C4-2B (cell line): ENCODE results near the gene FHL5.

ENCODE experiments used
- H3K27ac ChIP-seq: fragments of 450-650 bp; 2 replicates; pipeline ENCODE4 v1.5.1; 2017
- ZFX ChIP-seq: fragments of 450-650 bp; IDR thresholded peaks from 2 replicates; pipeline ENCODE4 v1.6.1; 2017
- TF ChIP-seq, protein P1 (sequence below): fragments of 450-650 bp; conservative IDR thresholded peaks from 2 replicates; pipeline ENCODE4 v1.5.1; 2017; ENCODE audit warnings: mild to moderate bottlenecking

The FHL5 gene, protein sequence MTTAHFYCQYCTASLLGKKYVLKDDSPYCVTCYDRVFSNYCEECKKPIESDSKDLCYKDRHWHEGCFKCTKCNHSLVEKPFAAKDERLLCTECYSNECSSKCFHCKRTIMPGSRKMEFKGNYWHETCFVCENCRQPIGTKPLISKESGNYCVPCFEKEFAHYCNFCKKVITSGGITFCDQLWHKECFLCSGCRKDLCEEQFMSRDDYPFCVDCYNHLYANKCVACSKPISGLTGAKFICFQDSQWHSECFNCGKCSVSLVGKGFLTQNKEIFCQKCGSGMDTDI

DNA sequence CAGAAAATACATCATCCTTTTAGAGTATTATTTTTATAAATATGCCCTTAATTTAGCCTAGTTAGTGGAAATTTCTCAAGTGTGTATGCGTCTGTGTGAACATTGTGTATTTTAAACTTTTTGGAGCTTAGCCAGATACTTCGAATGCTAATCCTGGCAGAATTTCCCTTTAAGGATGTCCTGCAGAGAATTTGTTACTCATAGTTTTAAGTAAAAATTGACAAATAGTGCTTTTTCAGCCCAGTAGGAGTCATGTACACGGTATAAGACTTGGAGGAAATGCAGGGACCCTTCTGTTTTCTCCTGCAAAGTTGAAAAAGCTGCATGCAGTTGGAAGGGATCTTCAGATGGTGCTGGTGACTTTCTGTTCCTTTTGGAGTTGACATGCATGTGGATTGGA, at the start of gene FHL5:
Gene FHL5 (plus strand): TSS at position 243 of the 400 bp plus-strand sequence. CDS start 40,486 bp downstream, outside the sequence.
- TF ChIP-seq, protein P1, sequence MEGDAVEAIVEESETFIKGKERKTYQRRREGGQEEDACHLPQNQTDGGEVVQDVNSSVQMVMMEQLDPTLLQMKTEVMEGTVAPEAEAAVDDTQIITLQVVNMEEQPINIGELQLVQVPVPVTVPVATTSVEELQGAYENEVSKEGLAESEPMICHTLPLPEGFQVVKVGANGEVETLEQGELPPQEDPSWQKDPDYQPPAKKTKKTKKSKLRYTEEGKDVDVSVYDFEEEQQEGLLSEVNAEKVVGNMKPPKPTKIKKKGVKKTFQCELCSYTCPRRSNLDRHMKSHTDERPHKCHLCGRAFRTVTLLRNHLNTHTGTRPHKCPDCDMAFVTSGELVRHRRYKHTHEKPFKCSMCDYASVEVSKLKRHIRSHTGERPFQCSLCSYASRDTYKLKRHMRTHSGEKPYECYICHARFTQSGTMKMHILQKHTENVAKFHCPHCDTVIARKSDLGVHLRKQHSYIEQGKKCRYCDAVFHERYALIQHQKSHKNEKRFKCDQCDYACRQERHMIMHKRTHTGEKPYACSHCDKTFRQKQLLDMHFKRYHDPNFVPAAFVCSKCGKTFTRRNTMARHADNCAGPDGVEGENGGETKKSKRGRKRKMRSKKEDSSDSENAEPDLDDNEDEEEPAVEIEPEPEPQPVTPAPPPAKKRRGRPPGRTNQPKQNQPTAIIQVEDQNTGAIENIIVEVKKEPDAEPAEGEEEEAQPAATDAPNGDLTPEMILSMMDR, result no peak
- no peak for TF ChIP-seq ZFX
- no peak within 1 kb of the TSS for H3K27ac ChIP-seq

DNA sequence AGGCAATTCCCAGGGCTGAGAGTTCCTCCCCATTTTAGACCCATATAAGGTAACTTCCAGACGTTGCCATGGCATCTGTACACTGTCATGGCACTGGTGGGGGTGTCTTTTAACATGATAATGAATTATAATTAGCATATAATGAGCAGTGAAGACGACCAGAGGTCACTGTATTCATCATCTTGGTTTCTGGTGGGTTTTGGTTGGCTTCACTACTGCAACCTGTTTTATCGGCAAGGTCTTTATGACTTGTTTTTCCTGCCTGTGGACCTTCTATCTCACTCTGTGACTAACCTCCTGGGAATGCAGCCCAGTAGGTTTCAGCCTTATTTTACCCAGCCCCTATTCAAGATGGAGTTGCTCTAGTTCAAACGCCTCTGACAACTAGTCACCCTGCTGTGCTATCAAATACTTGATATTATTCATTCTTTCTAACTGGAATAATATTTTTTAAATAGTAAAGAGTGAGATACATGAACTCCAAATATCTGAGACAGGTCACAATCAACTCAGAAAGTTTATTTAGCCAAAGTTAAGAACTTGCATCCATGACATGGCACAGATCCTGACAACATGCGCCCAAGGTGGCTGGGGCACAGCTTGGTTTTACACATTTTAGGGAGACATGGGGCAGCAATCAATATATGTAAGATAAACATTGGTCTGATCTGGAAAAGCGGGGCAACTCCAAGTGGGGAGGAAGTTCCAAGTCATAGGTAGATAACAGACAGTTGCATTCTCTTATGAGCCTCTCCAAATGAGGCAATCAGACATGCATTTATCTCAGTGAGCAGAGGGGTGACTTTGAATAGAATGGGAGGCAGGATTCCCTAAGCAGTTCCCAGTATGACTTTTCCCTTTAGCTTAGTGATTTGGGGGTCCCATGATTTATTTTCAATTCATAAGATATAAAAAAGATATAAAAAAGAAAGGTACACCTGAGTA, 42.5 kb upstream of the FHL5 start:
- TF ChIP-seq, protein P1, result no peak
- no peak for TF ChIP-seq ZFX
- H3K27ac ChIP-seq, result no peak overlapping the region

DNA sequence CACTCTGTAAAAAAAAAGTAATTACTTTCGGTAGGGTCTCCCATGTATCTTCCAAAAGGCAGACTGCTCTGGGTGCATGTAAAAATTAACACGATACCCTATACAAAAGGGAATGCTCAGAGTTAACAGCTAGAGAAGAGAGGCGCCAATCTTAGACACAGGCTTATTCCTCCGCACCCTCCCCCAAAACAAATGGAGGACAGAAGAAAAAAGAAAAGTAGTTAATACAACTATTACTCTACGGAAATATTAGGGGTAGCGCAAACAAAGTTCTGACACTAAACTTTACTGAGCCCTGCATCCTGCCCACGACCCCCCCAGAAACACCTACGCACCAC, 41.7 kb upstream of the FHL5 start:
- H3K27ac ChIP-seq, result peak overlapping the region; percentile 96
- TF ChIP-seq, protein P1, result no peak
- no peak for TF ChIP-seq ZFX

DNA sequence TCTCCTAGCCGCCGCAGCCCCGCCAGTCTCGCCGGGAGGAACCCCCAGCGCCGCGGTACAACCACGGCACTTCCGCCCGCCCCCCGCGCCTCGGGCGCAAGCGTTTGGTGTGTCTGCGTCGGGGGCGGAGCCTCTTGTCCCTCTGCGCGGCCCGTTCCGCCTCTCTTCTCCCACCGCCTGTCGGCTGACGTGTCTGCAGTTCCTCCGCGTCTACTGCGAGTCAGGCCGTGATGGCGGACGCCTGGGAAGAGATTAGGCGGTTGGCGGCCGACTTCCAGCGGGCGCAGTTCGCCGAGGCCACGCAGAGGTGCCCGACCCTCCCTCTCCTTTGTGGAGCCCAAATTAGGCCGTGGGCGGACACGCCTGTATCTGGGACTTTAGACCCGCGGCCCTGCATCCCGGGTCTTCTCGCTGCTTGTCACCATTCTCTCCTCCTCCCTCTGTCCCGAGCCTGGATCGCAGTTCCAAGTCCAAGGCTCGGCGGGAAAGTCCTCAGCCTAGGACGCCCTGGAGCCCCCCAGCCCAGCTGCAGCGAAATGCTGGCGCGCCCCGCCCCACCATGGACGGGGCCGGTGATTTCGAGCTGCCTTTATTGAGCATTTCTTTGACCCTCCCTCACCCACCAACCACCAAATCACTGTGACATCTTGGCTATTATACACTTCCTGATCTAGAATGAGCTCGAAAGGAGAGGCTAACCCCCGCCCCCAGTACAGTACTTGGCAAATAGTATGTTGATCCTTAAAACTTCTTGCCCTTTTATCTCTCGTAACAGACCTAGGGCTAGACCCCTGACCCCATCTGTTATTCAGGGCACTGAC, 41.1 kb upstream of the FHL5 start, which contains the start of gene UFL1:
Gene UFL1 (plus strand): TSS at position 163 of the 821 bp plus-strand sequence. CDS start 68 bp downstream, at position 231.
- TF ChIP-seq, protein P1, result no peak
- TF ChIP-seq ZFX, result peak; percentile 80
- peak within 1 kb of the TSS; percentile 96 for H3K27ac ChIP-seq

DNA sequence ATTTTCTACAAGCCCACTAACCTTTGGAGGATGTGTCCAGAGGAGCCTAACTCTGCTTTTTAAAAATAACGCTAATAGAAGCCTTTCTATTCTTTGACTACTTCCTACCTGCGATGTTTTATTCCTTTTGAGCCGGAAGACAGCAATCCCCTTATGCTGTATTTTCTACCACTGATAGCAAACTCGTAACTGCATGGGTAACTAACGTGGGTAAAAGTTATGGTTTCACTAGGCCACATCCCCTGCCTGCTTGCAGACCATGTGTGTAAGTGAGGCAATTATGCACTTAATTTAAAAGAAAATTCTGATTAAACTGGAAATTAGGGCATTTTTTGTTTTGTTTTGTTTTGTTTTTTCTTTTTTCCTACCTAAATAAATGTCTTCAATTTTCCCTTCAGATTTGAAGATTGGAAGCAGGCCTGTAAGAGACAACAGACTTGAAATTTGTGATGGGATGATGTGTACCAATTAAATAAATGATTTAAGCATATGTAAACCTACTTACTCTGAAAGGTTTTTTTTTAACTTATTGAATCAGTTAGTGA, 40.4 kb upstream of the FHL5 start:
- H3K27ac ChIP-seq, result peak overlapping the region; percentile 96
- no peak for TF ChIP-seq ZFX
- TF ChIP-seq, protein P1, result no peak

DNA sequence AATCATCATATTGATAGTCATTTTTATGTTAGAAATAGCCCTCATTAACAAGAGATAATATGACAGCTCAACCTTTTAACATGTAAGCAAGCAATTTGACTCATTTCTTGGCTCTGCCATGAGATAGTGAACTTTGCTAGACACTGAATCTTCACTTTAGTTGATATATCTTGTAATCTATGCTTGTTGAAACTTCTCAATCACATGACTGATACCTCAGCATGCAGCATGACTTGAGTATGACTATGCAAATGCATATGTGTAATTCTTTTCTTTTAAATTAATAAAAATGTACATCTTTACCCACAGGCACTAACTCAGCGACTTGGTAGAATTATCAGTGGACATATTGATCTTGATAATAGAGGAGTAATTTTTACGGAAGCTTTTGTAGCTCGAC, 34.7 kb upstream of the FHL5 start:
- H3K27ac ChIP-seq, result no peak overlapping the region
- TF ChIP-seq, protein P1, result no peak
- TF ChIP-seq ZFX, result no peak
